Fibroblast of villous mesenchyme (primary cell): Measurements from ENCODE around the gene OCA2. TPM values are rescaled to one million over a fixed set of nuclear protein-coding genes. Genes with fewer than 3 reads are reported as not detected.
A peak's percentile ranks its signal among the peaks of the same experiment; 100 is the strongest.

ENCODE experiments used
- DNase-seq: peaks from one replicate; pipeline ENCODE4 v3.0.0-alpha.2; 2010; ENCODE audit warnings: low read depth
- H3K4me3 ChIP-seq: 2 replicates; pipeline ENCODE4 v1.5.1; 2011; ENCODE audit warnings: low read depth, mild to moderate bottlenecking, low read length
- total RNA-seq: library from RNA; depleted of rRNA; stranded (reverse); fragments of >200 nt; gene quantifications from 2 replicates; pipeline ENCODE4 v1.2.3, GENCODE V29; 2012
- TF ChIP-seq, protein P1 (sequence below): IDR thresholded peaks from 2 replicates; pipeline ENCODE4 v1.5.1; 2012; ENCODE audit warnings: low read depth, mild to moderate bottlenecking, low read length; ENCODE audit not compliant: insufficient read depth

The OCA2 gene
- total RNA-seq, 1 donor: not detected

DNA sequence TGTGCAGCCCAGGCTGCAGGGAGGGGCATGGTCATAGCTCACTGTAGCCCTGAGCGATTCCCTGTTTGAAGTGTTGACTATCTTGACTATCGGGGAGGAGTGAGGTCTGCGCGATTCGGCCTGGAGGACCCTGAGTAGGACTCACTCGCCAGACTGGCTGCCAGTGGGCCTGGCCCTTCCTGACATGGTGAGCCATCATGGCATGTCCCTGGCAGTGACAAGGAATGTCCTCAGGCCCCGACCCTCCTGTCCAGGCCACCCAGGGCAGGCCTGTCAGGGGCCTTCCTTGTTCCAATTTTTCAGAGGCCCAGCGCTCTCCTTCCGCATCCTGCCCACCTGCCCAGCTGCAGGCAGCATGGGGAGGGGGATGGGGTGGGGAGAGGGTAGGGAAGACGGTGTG, 5.2 kb upstream of the OCA2 start:
- TF ChIP-seq, protein P1, sequence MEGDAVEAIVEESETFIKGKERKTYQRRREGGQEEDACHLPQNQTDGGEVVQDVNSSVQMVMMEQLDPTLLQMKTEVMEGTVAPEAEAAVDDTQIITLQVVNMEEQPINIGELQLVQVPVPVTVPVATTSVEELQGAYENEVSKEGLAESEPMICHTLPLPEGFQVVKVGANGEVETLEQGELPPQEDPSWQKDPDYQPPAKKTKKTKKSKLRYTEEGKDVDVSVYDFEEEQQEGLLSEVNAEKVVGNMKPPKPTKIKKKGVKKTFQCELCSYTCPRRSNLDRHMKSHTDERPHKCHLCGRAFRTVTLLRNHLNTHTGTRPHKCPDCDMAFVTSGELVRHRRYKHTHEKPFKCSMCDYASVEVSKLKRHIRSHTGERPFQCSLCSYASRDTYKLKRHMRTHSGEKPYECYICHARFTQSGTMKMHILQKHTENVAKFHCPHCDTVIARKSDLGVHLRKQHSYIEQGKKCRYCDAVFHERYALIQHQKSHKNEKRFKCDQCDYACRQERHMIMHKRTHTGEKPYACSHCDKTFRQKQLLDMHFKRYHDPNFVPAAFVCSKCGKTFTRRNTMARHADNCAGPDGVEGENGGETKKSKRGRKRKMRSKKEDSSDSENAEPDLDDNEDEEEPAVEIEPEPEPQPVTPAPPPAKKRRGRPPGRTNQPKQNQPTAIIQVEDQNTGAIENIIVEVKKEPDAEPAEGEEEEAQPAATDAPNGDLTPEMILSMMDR: no peak
- H3K4me3 ChIP-seq: no peak overlapping the region
- DNase-seq: no peak

DNA sequence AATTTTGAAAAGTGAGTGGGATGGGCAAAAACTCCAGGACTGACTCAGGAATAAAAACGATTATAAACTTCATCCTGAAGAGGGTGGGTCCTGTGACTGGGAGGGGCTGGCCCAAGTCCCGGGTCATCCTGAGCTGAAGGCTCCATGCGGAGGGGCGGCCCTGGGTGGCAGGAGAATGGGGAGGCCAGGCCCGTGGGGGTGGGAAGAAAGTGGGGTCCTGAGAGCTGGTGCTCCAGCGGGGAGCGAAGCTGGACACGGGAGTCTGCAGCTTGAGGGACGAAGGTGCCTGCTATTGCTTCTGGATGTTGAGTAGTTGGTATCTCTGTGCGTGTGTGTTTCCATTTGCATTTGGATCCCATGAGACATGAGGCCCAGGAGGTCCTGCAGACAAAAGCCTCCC, 4.7 kb upstream of the OCA2 start:
- H3K4me3 ChIP-seq: no peak overlapping the region
- DNase-seq: no peak

DNA sequence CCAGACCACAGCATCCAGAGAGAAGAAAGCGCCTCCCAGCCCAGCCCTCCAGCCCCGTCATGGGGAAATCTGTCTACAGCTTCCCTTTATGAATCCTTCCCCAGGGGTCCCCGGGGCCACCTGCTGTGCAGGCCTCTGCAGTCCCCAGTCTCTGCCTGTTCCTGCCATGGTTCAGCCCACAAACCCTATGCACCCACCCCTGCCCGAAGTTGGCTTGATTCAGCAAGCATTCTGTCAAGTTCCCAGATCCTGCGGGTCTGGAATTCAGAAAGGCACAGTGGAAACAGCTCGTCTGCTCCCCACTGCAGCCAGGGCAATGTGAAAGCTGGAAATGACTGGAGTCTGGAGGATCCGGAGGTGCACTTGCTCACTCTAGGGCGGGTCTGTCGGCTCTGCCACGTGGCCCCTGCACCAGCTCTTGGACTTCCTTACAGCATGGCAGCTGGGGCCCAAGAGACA, 2.9 kb upstream of the OCA2 start:
- TF ChIP-seq, protein P1: no peak
- no peak for DNase-seq
- H3K4me3 ChIP-seq: no peak overlapping the region

More for the DNA sequence above, 4.7 kb upstream of the OCA2 start:
- TF ChIP-seq, protein P1: no peak

DNA sequence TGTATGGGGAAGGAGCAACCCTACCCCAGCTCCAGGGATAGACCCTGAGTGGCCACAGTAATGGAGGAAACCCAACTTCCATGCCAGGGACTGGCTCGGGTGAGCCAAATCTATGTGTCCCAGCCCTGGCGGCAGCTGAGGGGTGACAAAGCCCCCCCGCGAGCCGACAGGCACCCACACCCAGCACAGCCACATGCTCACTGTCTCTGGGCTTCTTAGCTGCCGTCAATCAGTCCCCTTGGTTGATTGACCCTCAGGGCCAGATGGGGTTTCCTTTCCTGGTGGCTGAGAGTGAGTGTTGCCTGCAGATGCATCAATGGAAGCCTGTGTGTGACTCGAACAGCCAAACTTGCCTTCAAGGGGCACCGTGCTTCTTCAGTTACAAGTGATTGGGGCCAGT, 2.1 kb upstream of the OCA2 start:
- TF ChIP-seq, protein P1: no peak
- no peak for DNase-seq

DNA sequence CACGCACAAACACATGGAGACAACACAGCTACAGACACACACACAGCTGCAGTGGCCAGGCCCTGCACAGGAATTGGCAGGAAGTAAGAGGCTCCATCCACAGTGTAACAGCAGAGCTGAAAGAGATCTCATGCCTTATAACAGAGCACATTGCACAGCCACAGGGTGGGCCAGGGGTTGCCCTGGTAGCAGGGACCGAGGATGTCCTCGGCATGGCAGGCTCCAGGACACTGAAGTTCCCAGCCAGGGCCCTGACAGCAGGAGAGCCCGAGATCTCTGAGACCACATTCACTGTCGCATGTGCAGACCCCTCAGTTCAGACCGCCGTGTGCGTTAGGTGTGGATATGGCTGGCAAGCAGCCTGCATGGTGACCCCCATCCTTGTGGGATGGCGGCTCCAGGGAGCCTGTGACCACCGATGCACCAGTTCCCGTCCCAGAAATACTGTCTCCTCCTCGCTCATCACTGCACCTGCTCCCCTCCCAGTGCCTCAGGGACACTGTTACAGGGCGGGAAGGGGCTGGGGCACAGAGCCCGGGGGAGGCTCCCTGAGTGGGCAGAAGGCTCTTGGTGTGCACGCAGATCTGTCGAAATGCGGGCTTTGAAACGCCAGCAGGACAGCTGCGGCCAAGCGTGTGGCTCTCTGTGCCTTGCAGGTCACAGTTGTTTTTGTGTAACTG, 1.5 kb upstream of the OCA2 start:
- TF ChIP-seq, protein P1: no peak
- H3K4me3 ChIP-seq: no peak overlapping the region
- DNase-seq: no peak

More for the DNA sequence above, 2.1 kb upstream of the OCA2 start:
- no peak overlapping the region for H3K4me3 ChIP-seq

DNA sequence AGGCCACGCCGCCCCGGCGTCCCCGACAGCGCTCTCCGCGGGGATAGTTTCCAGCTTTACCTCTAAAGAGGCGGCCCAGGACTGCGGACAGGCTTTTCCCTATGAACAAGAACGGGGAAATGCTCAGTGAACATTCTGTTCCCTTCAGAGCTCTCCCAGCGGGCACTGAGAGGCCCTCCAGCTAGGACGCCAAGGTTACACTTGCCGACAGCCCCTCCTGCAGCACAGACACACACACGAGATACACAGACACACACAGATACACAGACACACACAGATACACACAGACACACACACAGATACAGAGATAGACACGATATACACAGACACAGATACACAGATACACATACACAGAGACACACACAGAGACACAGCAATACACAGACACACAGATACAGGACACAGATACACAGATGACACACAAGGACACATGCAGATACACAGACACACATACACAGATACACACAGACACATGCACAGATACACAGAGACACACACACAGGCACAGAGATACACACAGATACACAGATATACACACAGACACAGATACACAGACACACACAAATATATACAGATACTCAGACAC, 533 bp upstream of the OCA2 start:
- H3K4me3 ChIP-seq: peak overlapping the region; percentile 43
- no peak for DNase-seq

More for the DNA sequence above, 533 bp upstream of the OCA2 start:
- TF ChIP-seq, protein P1: no peak
